ENCODE data around the gene DUSP10.

GRCh38 chr1:221672239-221672645 lies 69.6 kb downstream of the DUSP10 start:
- TF ChIP-seq CTCF (IDR thresholded peaks at IDR 0.05) (no peak), POLR2A (IDR thresholded peaks at IDR 0.05) (no peak), POLR2AphosphoS5 (IDR thresholded peaks at IDR 0.05; ENCODE audit: insufficient read depth in 1 of 2, low read depth in 1 of 2) (no peak)

All from vagina (tissue), 2 donors.